GM12865 (cell line): Measurements from ENCODE around the gene PDE8A.

ENCODE experiments used
- DNase-seq: peaks from one replicate; pipeline ENCODE4 v3.0.0; 2010; ENCODE audit warnings: low read depth
- H3K4me3 ChIP-seq: 2 replicates; pipeline ENCODE4 v1.5.1; 2011; ENCODE audit warnings: mild to moderate bottlenecking, low read depth, low read length, control low read depth
- TF ChIP-seq, protein P1 (sequence below): IDR thresholded peaks from 2 replicates; pipeline ENCODE4 v1.5.1; 2011; ENCODE audit warnings: low read length, control low read depth, low read depth, inconsistent platforms; ENCODE audit not compliant: insufficient read depth; ENCODE audit errors: missing control alignments

PDE8A gene

DNA sequence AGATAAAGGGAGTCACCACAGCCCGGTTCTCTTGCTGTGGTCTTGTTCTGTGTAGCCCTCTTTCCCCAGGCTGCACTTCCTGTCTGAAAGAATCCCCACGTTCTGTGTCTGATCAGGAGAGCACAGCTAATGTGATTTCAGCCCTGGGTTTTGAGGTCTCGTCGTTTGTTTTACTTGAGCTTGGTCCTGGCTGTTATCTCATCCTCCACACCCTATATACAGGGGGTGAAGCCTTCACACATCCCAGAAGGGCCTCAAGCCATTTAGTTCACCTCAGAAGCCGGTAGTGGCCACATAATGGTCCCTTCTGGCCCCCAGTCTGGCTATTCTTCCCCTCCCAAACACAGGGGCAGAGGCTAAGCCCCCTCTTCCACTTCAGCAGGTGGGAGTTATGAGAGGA, 115.6 kb downstream of the PDE8A start:
- no peak for DNase-seq
- no peak overlapping the region for H3K4me3 ChIP-seq
- TF ChIP-seq, protein P1, sequence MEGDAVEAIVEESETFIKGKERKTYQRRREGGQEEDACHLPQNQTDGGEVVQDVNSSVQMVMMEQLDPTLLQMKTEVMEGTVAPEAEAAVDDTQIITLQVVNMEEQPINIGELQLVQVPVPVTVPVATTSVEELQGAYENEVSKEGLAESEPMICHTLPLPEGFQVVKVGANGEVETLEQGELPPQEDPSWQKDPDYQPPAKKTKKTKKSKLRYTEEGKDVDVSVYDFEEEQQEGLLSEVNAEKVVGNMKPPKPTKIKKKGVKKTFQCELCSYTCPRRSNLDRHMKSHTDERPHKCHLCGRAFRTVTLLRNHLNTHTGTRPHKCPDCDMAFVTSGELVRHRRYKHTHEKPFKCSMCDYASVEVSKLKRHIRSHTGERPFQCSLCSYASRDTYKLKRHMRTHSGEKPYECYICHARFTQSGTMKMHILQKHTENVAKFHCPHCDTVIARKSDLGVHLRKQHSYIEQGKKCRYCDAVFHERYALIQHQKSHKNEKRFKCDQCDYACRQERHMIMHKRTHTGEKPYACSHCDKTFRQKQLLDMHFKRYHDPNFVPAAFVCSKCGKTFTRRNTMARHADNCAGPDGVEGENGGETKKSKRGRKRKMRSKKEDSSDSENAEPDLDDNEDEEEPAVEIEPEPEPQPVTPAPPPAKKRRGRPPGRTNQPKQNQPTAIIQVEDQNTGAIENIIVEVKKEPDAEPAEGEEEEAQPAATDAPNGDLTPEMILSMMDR = no peak

DNA sequence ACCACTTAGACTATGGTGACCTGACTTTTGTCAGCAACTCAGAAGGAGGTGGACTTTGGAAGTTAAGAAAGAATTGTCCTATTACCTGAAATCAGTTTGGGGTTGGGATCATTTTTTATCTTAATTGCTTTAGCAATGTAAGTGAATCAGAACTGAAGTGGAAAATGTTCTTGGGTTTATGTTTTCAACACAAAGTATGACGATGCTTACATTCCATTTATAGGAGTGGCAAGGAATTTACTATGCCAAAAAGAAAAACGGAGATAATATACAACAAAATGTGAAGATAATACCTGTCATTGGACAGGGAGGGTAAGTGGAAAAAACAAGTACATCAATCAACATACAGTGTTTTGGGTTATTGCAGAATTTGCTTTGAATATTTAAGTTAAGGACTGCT, 116.1 kb downstream of the PDE8A start:
- no peak for DNase-seq
- H3K4me3 ChIP-seq = no peak overlapping the region
- TF ChIP-seq, protein P1 = no peak

DNA sequence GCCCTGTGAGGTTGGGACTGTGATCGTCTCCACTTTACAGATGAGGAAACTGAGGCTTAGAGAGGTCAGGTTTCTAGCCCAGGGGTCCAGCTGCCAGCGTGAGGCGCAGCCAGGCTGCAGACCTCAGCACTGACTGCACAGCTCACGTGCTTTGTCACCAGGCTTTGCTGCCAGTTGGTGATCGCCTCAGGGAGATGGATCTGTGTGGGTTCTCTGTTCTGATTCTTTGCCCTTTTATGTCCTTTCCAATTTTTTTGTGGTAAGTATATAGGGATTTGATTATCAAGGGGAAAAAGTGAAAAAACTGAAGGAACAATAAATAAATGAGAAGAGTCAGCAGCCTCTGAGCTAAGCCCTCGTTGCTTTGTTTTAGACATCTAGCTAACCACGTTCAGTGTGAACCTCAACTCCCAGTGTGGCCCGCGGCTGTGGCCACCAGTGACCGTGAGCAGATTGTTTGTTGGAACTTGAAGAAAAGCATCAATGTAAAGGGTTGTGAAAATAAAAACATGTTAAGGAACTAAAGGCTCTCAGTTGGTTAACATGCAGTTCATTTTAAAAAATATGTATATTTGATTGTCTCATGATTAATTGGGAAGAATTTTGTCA, 117.6 kb downstream of the PDE8A start:
- no peak overlapping the region for H3K4me3 ChIP-seq
- DNase-seq = no peak
- TF ChIP-seq, protein P1 = no peak

DNA sequence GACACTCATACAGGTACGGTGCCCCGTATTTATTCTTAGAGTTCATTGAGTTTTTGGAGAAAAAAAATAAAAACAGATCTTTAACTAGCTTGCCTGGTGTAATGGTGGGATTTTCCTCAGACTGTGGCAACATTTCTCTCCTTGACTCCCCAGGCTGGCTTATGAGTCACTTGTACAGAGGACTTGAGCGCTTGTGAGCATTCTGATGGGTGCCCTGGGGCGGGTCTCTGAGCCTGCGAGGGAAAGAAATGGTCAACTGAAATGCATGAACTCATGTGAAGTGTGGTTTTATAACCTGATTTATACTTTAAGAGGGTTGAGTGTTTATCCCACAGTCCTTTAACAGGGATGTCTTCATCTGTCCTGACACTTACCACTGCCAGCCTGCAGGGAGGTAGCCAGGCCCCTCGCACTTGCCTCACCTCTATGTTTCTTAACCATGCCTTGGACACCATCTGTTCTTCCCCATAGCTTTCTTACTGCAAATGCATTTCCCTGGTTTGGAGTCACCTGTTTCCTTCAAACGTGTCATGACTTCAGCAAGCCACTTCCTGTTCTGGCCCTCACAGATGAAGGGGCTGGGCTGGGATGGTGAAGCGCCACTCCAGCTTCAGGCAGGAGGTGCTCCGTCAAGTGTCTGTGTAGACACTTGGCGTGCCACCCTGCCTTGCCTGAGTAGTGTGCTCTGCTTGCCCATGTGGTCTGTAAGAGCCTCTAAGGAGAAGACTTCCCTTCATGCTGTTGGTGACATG, 118.7 kb downstream of the PDE8A start:
- TF ChIP-seq, protein P1 = no peak
- no peak for DNase-seq
- no peak overlapping the region for H3K4me3 ChIP-seq

DNA sequence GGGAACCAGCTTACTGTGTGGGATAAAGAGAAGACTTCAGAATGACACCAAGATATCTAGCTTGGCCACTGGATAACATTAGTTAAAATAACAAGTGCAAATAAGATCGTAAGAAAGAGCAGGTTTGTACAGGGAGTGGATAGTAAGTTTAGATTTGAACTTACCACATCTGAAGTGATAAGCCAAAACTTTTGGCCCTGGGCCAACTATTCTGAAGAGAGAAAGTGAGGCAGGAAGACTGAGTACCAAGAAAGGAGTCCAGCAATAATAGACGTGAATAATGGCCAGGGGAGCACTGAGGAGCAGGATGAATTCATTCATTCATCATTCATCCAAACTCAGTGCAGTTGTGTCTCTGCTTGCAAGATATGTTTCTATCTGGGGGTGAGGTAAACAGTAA, 122.9 kb downstream of the PDE8A start:
- TF ChIP-seq, protein P1 = no peak
- no peak overlapping the region for H3K4me3 ChIP-seq
- no peak for DNase-seq

DNA sequence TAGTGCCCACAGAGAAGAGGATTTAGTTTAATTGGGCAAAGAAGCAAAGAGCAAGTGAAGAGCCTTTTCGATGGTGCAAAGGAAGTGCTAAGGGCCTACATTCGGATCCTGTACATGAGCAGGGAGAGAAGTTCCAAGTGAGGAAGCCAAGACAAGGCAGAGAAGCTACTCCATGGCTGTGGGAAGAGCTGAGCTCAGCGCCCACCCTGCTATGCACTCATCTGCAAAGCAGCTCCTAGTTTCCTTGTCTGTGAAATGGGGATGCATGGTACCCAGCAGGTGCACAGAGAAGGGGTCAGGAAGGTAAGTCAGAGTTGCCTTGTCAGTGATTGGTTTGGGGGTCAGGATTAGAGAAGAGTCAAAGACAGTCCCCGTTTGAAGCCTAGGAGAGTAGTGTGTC, 126.5 kb downstream of the PDE8A start:
- TF ChIP-seq, protein P1 = no peak
- H3K4me3 ChIP-seq = no peak overlapping the region
- DNase-seq = no peak

DNA sequence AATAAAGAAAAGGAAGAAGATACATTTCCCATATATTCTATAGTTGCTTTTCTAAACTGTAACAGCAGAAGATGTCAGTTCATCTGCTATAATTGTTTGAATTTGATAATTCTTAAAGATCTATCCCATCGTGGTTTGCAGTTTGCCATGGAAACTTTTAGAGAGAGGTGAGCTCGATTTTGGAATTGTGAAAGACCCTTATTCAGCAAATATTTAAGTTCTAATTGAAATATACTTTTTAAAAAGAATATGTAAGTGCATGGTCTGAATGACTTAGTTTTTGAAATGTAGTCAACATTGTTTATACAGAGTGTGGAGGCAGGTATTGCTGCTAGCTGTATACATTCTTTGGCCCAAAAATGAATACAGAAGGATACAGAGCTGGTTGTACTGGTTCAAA, 127.7 kb downstream of the PDE8A start:
- TF ChIP-seq, protein P1 = no peak
- no peak for DNase-seq
- no peak overlapping the region for H3K4me3 ChIP-seq
